ENCODE measurements around the gene TSPAN9. TPM values are rescaled to one million over a fixed set of nuclear protein-coding genes. Genes with fewer than 3 reads are reported as not detected.

The TSPAN9 gene
- polyA plus RNA-seq, 1 donor (not counting 4 experiments of a cell fraction or from before 2014, with no cell fraction given) = 27.5 TPM

GRCh38 chr12:3203713-3204112 is 126.5 kb downstream of the TSPAN9 start:
- Histone ChIP-seq H3K4me1 (ENCODE audit: control insufficient read depth, extremely low read depth, insufficient read depth, low read length) (peaks cover 32% of the 10 kb centered on the region), H2AFZ (ENCODE audit: control insufficient read depth, low read length) (no peak overlapping the region), H3K27me3 (ENCODE audit: control insufficient read depth, extremely low read depth, insufficient read depth, low read length) (peaks cover 4% of the 10 kb centered on the region), H3K4me2 (ENCODE audit: control insufficient read depth, extremely low read depth, insufficient read depth, low read depth, low read length) (peak overlapping the region; percentile 35), H3K9me3 (ENCODE audit: control insufficient read depth, low read depth, low read length) (no peaks in the 10 kb centered on the region), H3K9ac (ENCODE audit: control insufficient read depth, extremely low read depth, insufficient read depth, low read length) (no peak overlapping the region), H4K20me1 (ENCODE audit: control insufficient read depth, extremely low read depth, insufficient read depth, low read length) (peaks cover 19% of the 10 kb centered on the region), H3K27ac (ENCODE audit: control insufficient read depth, insufficient read depth, low read length) (no peak overlapping the region), H3K9me1 (ENCODE audit: control insufficient read depth, extremely low read depth, insufficient read depth, low read length) (peaks cover 2% of the 10 kb centered on the region), H3K4me3 (ENCODE audit: control insufficient read depth in 2 of 3, extremely low read depth in 1 of 3, insufficient read depth in 2 of 3, low read depth in 1 of 3, low read length in 3 of 3) (no peak overlapping the region), H3K36me3 (ENCODE audit: control insufficient read depth in 2 of 2, extremely low read depth in 1 of 2, insufficient read depth in 2 of 2, low read length in 2 of 2) (peaks cover 0 to 5% of the 10 kb centered on the region in 2 experiments), H3K79me2 (ENCODE audit: control insufficient read depth, insufficient read depth, low read length) (no peaks in the 10 kb centered on the region)
- TF ChIP-seq EZH2 (IDR thresholded peaks at IDR 0.05; ENCODE audit: low read length) = no peak
- TF ChIP-seq, protein P1, sequence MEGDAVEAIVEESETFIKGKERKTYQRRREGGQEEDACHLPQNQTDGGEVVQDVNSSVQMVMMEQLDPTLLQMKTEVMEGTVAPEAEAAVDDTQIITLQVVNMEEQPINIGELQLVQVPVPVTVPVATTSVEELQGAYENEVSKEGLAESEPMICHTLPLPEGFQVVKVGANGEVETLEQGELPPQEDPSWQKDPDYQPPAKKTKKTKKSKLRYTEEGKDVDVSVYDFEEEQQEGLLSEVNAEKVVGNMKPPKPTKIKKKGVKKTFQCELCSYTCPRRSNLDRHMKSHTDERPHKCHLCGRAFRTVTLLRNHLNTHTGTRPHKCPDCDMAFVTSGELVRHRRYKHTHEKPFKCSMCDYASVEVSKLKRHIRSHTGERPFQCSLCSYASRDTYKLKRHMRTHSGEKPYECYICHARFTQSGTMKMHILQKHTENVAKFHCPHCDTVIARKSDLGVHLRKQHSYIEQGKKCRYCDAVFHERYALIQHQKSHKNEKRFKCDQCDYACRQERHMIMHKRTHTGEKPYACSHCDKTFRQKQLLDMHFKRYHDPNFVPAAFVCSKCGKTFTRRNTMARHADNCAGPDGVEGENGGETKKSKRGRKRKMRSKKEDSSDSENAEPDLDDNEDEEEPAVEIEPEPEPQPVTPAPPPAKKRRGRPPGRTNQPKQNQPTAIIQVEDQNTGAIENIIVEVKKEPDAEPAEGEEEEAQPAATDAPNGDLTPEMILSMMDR (optimal IDR thresholded peaks at IDR 0.05 in 1 of 3, IDR thresholded peaks at IDR 0.05 in 1 of 3, conservative IDR thresholded peaks at IDR 0.05 in 1 of 3; ENCODE audit: extremely low read depth in 1 of 3, insufficient read depth in 2 of 3, low read length in 3 of 3) = no peak
- DNase-seq (ENCODE audit: low read depth, low spot score) (no peak), FAIRE-seq (peak; percentile 59)
- dilution Hi-C loops (cut with MboI; ENCODE audit: extremely low pct_ligation_motif_present, low sequenced_read_pairs) = no loop called here

- Histone ChIP-seq H3K27ac (ENCODE audit: control insufficient read depth, insufficient read depth, low read length) (no peak overlapping the region), H3K4me1 (ENCODE audit: control insufficient read depth, extremely low read depth, insufficient read depth, low read length) (peaks cover 32% of the 10 kb centered on the region), H3K9me3 (ENCODE audit: control insufficient read depth, low read depth, low read length) (no peaks in the 10 kb centered on the region), H3K9ac (ENCODE audit: control insufficient read depth, extremely low read depth, insufficient read depth, low read length) (no peak overlapping the region), H3K4me3 (ENCODE audit: control insufficient read depth in 2 of 3, extremely low read depth in 1 of 3, insufficient read depth in 2 of 3, low read depth in 1 of 3, low read length in 3 of 3) (no peak overlapping the region), H2AFZ (ENCODE audit: control insufficient read depth, low read length) (no peak overlapping the region), H3K27me3 (ENCODE audit: control insufficient read depth, extremely low read depth, insufficient read depth, low read length) (peaks cover 4% of the 10 kb centered on the region), H4K20me1 (ENCODE audit: control insufficient read depth, extremely low read depth, insufficient read depth, low read length) (peaks cover 16% of the 10 kb centered on the region), H3K9me1 (ENCODE audit: control insufficient read depth, extremely low read depth, insufficient read depth, low read length) (peaks cover 2% of the 10 kb centered on the region), H3K4me2 (ENCODE audit: control insufficient read depth, extremely low read depth, insufficient read depth, low read depth, low read length) (peak overlapping the region; percentile 35), H3K36me3 (ENCODE audit: control insufficient read depth in 2 of 2, extremely low read depth in 1 of 2, insufficient read depth in 2 of 2, low read length in 2 of 2) (peaks cover 0 to 5% of the 10 kb centered on the region in 2 experiments), H3K79me2 (ENCODE audit: control insufficient read depth, insufficient read depth, low read length) (no peaks in the 10 kb centered on the region)
- dilution Hi-C loops (cut with MboI; ENCODE audit: extremely low pct_ligation_motif_present, low sequenced_read_pairs) = no loop called here
- TF ChIP-seq, protein P1 (optimal IDR thresholded peaks at IDR 0.05 in 1 of 3, IDR thresholded peaks at IDR 0.05 in 1 of 3, conservative IDR thresholded peaks at IDR 0.05 in 1 of 3; ENCODE audit: extremely low read depth in 1 of 3, insufficient read depth in 2 of 3, low read length in 3 of 3) = peak in 1 of 3 experiments; percentile 14
- no peak for TF ChIP-seq EZH2 (IDR thresholded peaks at IDR 0.05; ENCODE audit: low read length)
- DNase-seq (ENCODE audit: low read depth, low spot score) = no peak
- peak; percentile 29 for FAIRE-seq
Measured at GRCh38 chr12:3204143-3204542, 127.0 kb downstream of the TSPAN9 start.
